Fibroblast of lung (primary cell): ENCODE data around the gene FREM2. TPM values are rescaled to one million over a fixed set of nuclear protein-coding genes. Genes with fewer than 3 reads are reported as not detected.

Experiments used
- DNase-seq, 2 donors: peaks; one replicate each; pipeline versions ENCODE4 v3.0.0 to v3.0.0-alpha.2; 2010; ENCODE audit warnings: low read depth in 2 of 2
- H2AFZ ChIP-seq: 2 replicates; pipeline ENCODE4 v1.5.1; 2012; ENCODE audit warnings: low read length, control low read depth, inconsistent platforms
- H3K27ac ChIP-seq: 2 replicates; pipeline ENCODE4 v1.5.1; 2011; ENCODE audit warnings: low read length, control low read depth; ENCODE audit not compliant: insufficient read depth
- H3K27me3 ChIP-seq: 2 replicates; pipeline ENCODE4 v1.5.1; 2011; ENCODE audit warnings: mild to moderate bottlenecking, low read length; ENCODE audit not compliant: control insufficient read depth, insufficient read depth
- H3K36me3 ChIP-seq: 2 replicates; pipeline ENCODE4 v1.5.1; 2011; ENCODE audit warnings: low read length; ENCODE audit not compliant: control insufficient read depth, insufficient read depth
- H3K4me1 ChIP-seq: 2 replicates; pipeline ENCODE4 v1.5.1; 2011; ENCODE audit warnings: low read length; ENCODE audit not compliant: control insufficient read depth, insufficient read depth; ENCODE audit errors: extremely low read depth
- H3K4me2 ChIP-seq: 2 replicates; pipeline ENCODE4 v1.5.1; 2011; ENCODE audit warnings: low read length, control low read depth; ENCODE audit not compliant: insufficient read depth; ENCODE audit errors: extremely low read depth
- H3K4me3 ChIP-seq, 4 experiments: fragments of 200-600 bp in 1 of 4; sonication (generic) in 1 of 4; replicated peaks in 1 of 4; 2 replicates each; pipeline ENCODE4 v1.5.1; 2011 to 2016; ENCODE audit warnings: low read length in 4 of 4, low read depth in 3 of 4, mild to moderate bottlenecking in 3 of 4, control low read depth in 2 of 4, inconsistent platforms in 1 of 4, mixed read lengths in 1 of 4; ENCODE audit not compliant: insufficient read depth in 1 of 4; ENCODE audit errors: control extremely low read depth in 1 of 4
- H3K79me2 ChIP-seq: 2 replicates; pipeline ENCODE4 v1.5.1; 2012; ENCODE audit warnings: mild to moderate bottlenecking, low read length, inconsistent platforms; ENCODE audit not compliant: control insufficient read depth, insufficient read depth
- H3K9ac ChIP-seq: 2 replicates; pipeline ENCODE4 v1.5.1; 2011; ENCODE audit warnings: mild to moderate bottlenecking, low read length, control low read depth; ENCODE audit not compliant: insufficient read depth
- H3K9me3 ChIP-seq: 2 replicates; pipeline ENCODE4 v1.5.1; 2012; ENCODE audit warnings: low read depth, low read length; ENCODE audit not compliant: control insufficient read depth, insufficient read depth
- H4K20me1 ChIP-seq: 2 replicates; pipeline ENCODE4 v1.5.1; 2011; ENCODE audit warnings: low read length; ENCODE audit not compliant: control insufficient read depth, insufficient read depth; ENCODE audit errors: extremely low read depth
- EZH2 ChIP-seq: IDR thresholded peaks from 2 replicates; pipeline ENCODE4 v1.5.1; 2012; ENCODE audit warnings: low read length, control low read depth, mild to moderate bottlenecking; ENCODE audit errors: missing control alignments
- polyA plus RNA-seq, 2 donors: library from polyadenylated mRNA; depleted of rRNA in 1 of 2; stranded (reverse) in 1 of 2; unstranded in 1 of 2; fragments of >200 nt; gene quantifications; 2 replicates each; pipeline ENCODE4 v1.2.1, GENCODE V29; 2011 to 2012; ENCODE audit warnings: missing spikeins in 1 of 2
- total RNA-seq: library from RNA; depleted of rRNA; stranded (reverse); fragments of >200 nt; gene quantifications from 2 replicates; pipeline ENCODE4 v1.2.1, GENCODE V29; 2014
- TF ChIP-seq, protein P1 (sequence below), 2 donors: IDR thresholded peaks in 1 of 2; conservative IDR thresholded peaks in 1 of 2; 1 replicate in 1 of 2; 2 replicates in 1 of 2; pipeline ENCODE4 v1.5.1; 2011 to 2012; ENCODE audit warnings: low read length in 2 of 2, control low read depth in 1 of 2, inconsistent platforms in 1 of 2, low read depth in 1 of 2, mild to moderate bottlenecking in 1 of 2

FREM2 gene
- total and polyA plus RNA-seq, 2 donors (not counting 1 experiment from before 2014, with no cell fraction given): under 0.01 TPM

DNA sequence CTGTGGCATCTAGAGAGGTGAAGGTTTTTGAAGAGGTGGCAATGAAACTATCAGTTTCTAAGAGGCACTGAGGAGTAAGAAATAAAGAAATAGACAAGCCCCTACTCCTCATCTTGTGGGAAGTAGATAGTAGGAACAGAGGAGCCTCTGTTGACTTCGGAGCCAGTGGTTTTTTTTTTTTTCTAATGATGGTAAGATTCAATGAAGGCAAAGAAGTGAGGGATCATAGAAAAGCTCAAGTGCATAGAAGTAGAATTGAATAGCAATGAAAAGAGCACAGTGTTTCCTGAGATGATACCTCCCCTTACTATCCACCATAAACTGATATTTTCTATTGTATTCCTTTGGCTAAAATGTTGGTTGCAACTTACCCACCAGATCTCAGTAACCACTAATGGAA is 46.3 kb downstream of the FREM2 start:
- TF ChIP-seq EZH2: no peak
- TF ChIP-seq, protein P1, sequence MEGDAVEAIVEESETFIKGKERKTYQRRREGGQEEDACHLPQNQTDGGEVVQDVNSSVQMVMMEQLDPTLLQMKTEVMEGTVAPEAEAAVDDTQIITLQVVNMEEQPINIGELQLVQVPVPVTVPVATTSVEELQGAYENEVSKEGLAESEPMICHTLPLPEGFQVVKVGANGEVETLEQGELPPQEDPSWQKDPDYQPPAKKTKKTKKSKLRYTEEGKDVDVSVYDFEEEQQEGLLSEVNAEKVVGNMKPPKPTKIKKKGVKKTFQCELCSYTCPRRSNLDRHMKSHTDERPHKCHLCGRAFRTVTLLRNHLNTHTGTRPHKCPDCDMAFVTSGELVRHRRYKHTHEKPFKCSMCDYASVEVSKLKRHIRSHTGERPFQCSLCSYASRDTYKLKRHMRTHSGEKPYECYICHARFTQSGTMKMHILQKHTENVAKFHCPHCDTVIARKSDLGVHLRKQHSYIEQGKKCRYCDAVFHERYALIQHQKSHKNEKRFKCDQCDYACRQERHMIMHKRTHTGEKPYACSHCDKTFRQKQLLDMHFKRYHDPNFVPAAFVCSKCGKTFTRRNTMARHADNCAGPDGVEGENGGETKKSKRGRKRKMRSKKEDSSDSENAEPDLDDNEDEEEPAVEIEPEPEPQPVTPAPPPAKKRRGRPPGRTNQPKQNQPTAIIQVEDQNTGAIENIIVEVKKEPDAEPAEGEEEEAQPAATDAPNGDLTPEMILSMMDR (conservative IDR thresholded peaks at IDR 0.05 in 1 of 2, IDR thresholded peaks at IDR 0.05 in 1 of 2; ENCODE audit: low read depth in 1 of 2, low read length in 2 of 2): no peak
- Histone ChIP-seq H3K79me2 (no peaks in the 10 kb centered on the region), H3K27me3 (no peaks in the 10 kb centered on the region), H3K9ac (no peak overlapping the region), H2AFZ (no peak overlapping the region), H4K20me1 (no peaks in the 10 kb centered on the region), H3K4me2 (no peak overlapping the region), H3K27ac (no peak overlapping the region), H3K4me1 (no peaks in the 10 kb centered on the region), H3K4me3 (no peak overlapping the region), H3K36me3 (no peaks in the 10 kb centered on the region), H3K9me3 (no peaks in the 10 kb centered on the region)
- no peak for DNase-seq

DNA sequence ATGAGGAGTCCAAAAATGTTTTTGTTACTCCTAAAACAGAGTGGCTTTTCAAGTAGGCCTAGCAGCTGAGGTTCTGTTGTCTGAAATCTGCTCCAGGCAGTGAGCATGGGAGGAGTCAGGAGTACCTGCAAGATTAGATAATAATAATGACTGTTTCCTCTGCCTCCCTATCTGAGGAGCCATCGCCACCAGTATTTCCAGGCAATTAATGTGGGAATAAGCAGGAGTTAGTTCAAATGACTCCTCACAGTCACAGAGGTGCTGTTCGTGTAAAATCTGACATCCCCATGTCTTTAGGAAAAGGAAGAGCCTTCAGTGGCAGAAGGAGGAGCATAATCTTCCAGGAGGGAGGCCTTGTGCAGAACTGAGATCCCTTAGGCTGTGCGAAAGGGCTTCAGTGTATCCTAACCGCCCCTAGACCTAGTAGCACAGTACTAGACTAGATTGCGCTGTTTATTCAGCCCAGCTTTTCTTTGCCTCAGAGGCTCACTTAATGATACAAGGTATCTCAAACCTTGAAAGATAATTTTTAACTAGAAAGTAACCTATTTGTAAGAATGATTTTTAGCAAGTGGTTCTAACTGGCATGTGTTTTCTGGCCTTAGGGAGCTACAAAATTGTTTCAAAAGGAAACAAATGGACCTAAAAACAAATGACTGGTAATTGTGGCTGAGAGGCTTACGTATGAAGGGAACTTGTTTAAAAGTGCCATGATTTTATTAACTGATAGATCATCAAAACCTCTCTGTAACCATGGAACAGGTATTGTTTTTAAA is 49.0 kb downstream of the FREM2 start:
- H3K4me2 ChIP-seq: no peak overlapping the region
- H2AFZ ChIP-seq: no peak overlapping the region
- H3K36me3 ChIP-seq: no peaks in the 10 kb centered on the region
- no peak for DNase-seq
- H3K9ac ChIP-seq: no peak overlapping the region
- H4K20me1 ChIP-seq: no peaks in the 10 kb centered on the region
- H3K79me2 ChIP-seq: no peaks in the 10 kb centered on the region
- H3K27me3 ChIP-seq: no peaks in the 10 kb centered on the region
- no peaks in the 10 kb centered on the region for H3K9me3 ChIP-seq
- H3K4me3 ChIP-seq: no peak overlapping the region
- TF ChIP-seq, protein P1 (conservative IDR thresholded peaks at IDR 0.05 in 1 of 2, IDR thresholded peaks at IDR 0.05 in 1 of 2; ENCODE audit: low read depth in 1 of 2, low read length in 2 of 2): no peak
- TF ChIP-seq EZH2: no peak
- H3K27ac ChIP-seq: no peak overlapping the region
- H3K4me1 ChIP-seq: no peaks in the 10 kb centered on the region

DNA sequence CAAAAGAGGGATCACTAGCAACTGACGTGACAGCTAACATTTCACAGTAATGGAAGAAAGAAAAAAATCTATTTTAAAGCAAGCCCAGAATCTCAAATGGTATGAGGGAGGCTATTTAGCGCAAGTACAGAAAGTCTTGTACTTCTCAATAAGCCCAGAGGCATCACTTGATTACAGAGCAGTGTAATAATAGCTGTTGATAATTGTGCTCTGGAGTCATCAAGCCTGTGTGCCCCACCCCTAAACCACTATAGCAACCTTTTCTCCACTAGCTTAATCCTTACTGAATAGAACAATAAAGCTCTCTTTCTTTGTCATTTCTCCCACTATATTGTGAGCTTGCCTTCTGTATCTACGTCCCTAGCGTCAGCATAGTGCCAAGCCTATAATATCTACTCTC is 56.6 kb downstream of the FREM2 start:
- no peak overlapping the region for H3K9ac ChIP-seq
- no peaks in the 10 kb centered on the region for H4K20me1 ChIP-seq
- no peak overlapping the region for H3K4me2 ChIP-seq
- H3K9me3 ChIP-seq: no peaks in the 10 kb centered on the region
- no peaks in the 10 kb centered on the region for H3K27me3 ChIP-seq
- no peaks in the 10 kb centered on the region for H3K79me2 ChIP-seq
- H3K4me3 ChIP-seq: no peak overlapping the region
- H2AFZ ChIP-seq: no peak overlapping the region
- no peak for DNase-seq
- no peaks in the 10 kb centered on the region for H3K36me3 ChIP-seq
- H3K4me1 ChIP-seq: no peaks in the 10 kb centered on the region
- no peak overlapping the region for H3K27ac ChIP-seq
- TF ChIP-seq EZH2: no peak
- TF ChIP-seq, protein P1 (conservative IDR thresholded peaks at IDR 0.05 in 1 of 2, IDR thresholded peaks at IDR 0.05 in 1 of 2; ENCODE audit: low read depth in 1 of 2, low read length in 2 of 2): no peak
